Measurements from ENCODE around the gene ZNF502. TPM values are rescaled to one million over a fixed set of nuclear protein-coding genes. Genes with fewer than 3 reads are reported as not detected.

The ZNF502 gene
- total and polyA plus RNA-seq, 2 of the 13 experiments (the other 11 are each of a cell fraction or from before 2014, with no cell fraction given), result not detected

DNA sequence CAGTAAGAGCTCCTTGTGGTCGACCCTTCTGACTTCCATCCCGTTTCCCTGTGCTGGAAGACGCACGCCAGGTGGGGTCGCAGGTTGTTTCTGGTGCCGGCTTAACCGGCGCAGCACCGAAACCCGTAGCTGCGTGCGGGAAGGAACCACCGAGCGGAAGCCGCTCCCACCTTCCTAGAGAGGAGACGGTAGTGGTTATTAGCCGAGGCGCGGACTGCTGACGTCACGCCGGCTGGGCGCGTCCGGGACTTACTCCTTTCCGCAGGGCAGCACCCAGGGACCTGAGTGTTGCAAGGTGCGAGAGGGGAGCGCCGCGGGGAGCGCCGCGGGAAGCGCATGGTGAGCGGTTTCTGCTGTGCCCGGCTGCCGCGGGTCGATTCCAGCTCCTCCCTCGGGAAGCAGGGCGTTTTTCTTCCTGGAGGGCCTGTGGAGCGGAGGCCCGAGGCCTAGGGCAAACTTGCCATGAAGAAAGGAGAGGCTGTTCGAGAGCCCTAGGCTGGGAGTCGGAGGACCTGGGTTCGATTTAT, 17.0 kb downstream of the ZNF502 start, which contains the start of gene ZNF501 (continued):
- TF ChIP-seq ZMYM2 (CRISPR knock-in tag; IDR thresholded peaks at IDR 0.05) (0 out of 2 replicates have a peak, but pooled peaks have one; percentile 52), SNAPC2 (CRISPR knock-in tag; IDR thresholded peaks at IDR 0.05) (peak; percentile 54; the same call in 1 of the 2 replicates), THAP11 (CRISPR knock-in tag; IDR thresholded peaks at IDR 0.05) (peak; percentile 93), ETV6 (CRISPR knock-in tag; conservative IDR thresholded peaks at IDR 0.05) (peak; percentile 71; the same call in 1 of the 2 replicates), AGO2 (optimal IDR thresholded peaks at IDR 0.05; ENCODE audit: low read depth, low read length) (peak; percentile 26), ZNF546 (CRISPR knock-in tag; conservative IDR thresholded peaks at IDR 0.05) (peak; percentile 76; the same call in 1 of the 2 replicates), BRCA1 (CRISPR knock-in tag; IDR thresholded peaks at IDR 0.05) (peak; percentile 89), ZNF572 (CRISPR knock-in tag; IDR thresholded peaks at IDR 0.05) (peak; percentile 61; the same call in 1 of the 2 replicates), IRX3 (CRISPR knock-in tag; IDR thresholded peaks at IDR 0.05; ENCODE audit: borderline replicate concordance, low read depth) (peak; percentile 65; the same call in 1 of the 2 replicates), CBX5 (CRISPR knock-in tag; IDR thresholded peaks at IDR 0.05; ENCODE audit: borderline replicate concordance) (peak; percentile 98), MAFK (conservative IDR thresholded peaks at IDR 0.05 in 1 of 2, IDR thresholded peaks at IDR 0.05 in 1 of 2; ENCODE audit: low read length in 2 of 2) (no peak), ZBTB20 (CRISPR knock-in tag; IDR thresholded peaks at IDR 0.05; ENCODE audit: borderline replicate concordance, low read depth) (peak; percentile 77; the same call in 1 of the 2 replicates)
- TF ChIP-seq, protein P1, sequence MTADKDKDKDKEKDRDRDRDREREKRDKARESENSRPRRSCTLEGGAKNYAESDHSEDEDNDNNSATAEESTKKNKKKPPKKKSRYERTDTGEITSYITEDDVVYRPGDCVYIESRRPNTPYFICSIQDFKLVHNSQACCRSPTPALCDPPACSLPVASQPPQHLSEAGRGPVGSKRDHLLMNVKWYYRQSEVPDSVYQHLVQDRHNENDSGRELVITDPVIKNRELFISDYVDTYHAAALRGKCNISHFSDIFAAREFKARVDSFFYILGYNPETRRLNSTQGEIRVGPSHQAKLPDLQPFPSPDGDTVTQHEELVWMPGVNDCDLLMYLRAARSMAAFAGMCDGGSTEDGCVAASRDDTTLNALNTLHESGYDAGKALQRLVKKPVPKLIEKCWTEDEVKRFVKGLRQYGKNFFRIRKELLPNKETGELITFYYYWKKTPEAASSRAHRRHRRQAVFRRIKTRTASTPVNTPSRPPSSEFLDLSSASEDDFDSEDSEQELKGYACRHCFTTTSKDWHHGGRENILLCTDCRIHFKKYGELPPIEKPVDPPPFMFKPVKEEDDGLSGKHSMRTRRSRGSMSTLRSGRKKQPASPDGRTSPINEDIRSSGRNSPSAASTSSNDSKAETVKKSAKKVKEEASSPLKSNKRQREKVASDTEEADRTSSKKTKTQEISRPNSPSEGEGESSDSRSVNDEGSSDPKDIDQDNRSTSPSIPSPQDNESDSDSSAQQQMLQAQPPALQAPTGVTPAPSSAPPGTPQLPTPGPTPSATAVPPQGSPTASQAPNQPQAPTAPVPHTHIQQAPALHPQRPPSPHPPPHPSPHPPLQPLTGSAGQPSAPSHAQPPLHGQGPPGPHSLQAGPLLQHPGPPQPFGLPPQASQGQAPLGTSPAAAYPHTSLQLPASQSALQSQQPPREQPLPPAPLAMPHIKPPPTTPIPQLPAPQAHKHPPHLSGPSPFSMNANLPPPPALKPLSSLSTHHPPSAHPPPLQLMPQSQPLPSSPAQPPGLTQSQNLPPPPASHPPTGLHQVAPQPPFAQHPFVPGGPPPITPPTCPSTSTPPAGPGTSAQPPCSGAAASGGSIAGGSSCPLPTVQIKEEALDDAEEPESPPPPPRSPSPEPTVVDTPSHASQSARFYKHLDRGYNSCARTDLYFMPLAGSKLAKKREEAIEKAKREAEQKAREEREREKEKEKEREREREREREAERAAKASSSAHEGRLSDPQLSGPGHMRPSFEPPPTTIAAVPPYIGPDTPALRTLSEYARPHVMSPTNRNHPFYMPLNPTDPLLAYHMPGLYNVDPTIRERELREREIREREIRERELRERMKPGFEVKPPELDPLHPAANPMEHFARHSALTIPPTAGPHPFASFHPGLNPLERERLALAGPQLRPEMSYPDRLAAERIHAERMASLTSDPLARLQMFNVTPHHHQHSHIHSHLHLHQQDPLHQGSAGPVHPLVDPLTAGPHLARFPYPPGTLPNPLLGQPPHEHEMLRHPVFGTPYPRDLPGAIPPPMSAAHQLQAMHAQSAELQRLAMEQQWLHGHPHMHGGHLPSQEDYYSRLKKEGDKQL (CRISPR knock-in tag; IDR thresholded peaks at IDR 0.05; ENCODE audit: low read depth), result no peak; the same call in 1 of the 2 replicates
- TF ChIP-seq, protein P2, sequence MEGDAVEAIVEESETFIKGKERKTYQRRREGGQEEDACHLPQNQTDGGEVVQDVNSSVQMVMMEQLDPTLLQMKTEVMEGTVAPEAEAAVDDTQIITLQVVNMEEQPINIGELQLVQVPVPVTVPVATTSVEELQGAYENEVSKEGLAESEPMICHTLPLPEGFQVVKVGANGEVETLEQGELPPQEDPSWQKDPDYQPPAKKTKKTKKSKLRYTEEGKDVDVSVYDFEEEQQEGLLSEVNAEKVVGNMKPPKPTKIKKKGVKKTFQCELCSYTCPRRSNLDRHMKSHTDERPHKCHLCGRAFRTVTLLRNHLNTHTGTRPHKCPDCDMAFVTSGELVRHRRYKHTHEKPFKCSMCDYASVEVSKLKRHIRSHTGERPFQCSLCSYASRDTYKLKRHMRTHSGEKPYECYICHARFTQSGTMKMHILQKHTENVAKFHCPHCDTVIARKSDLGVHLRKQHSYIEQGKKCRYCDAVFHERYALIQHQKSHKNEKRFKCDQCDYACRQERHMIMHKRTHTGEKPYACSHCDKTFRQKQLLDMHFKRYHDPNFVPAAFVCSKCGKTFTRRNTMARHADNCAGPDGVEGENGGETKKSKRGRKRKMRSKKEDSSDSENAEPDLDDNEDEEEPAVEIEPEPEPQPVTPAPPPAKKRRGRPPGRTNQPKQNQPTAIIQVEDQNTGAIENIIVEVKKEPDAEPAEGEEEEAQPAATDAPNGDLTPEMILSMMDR (CRISPR knock-in tag; IDR thresholded peaks at IDR 0.05), result peak; percentile 14; the same call in 1 of the 2 replicates
- TF ChIP-seq, protein P3, sequence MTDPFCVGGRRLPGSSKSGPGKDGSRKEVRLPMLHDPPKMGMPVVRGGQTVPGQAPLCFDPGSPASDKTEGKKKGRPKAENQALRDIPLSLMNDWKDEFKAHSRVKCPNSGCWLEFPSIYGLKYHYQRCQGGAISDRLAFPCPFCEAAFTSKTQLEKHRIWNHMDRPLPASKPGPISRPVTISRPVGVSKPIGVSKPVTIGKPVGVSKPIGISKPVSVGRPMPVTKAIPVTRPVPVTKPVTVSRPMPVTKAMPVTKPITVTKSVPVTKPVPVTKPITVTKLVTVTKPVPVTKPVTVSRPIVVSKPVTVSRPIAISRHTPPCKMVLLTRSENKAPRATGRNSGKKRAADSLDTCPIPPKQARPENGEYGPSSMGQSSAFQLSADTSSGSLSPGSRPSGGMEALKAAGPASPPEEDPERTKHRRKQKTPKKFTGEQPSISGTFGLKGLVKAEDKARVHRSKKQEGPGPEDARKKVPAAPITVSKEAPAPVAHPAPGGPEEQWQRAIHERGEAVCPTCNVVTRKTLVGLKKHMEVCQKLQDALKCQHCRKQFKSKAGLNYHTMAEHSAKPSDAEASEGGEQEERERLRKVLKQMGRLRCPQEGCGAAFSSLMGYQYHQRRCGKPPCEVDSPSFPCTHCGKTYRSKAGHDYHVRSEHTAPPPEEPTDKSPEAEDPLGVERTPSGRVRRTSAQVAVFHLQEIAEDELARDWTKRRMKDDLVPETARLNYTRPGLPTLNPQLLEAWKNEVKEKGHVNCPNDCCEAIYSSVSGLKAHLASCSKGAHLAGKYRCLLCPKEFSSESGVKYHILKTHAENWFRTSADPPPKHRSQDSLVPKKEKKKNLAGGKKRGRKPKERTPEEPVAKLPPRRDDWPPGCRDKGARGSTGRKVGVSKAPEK (CRISPR knock-in tag; IDR thresholded peaks at IDR 0.05; ENCODE audit: borderline replicate concordance), result 0 out of 2 replicates have a peak, but pooled peaks have one; percentile 74
- TF ChIP-seq, protein P4, sequence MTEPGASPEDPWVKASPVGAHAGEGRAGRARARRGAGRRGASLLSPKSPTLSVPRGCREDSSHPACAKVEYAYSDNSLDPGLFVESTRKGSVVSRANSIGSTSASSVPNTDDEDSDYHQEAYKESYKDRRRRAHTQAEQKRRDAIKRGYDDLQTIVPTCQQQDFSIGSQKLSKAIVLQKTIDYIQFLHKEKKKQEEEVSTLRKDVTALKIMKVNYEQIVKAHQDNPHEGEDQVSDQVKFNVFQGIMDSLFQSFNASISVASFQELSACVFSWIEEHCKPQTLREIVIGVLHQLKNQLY (CRISPR knock-in tag; IDR thresholded peaks at IDR 0.05), result peak; percentile 55; the same call in 1 of the 2 replicates
- TF ChIP-seq, protein P5, sequence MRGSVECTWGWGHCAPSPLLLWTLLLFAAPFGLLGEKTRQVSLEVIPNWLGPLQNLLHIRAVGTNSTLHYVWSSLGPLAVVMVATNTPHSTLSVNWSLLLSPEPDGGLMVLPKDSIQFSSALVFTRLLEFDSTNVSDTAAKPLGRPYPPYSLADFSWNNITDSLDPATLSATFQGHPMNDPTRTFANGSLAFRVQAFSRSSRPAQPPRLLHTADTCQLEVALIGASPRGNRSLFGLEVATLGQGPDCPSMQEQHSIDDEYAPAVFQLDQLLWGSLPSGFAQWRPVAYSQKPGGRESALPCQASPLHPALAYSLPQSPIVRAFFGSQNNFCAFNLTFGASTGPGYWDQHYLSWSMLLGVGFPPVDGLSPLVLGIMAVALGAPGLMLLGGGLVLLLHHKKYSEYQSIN (CRISPR knock-in tag; IDR thresholded peaks at IDR 0.05; ENCODE audit: borderline replicate concordance), result no peak

Data from HepG2 (cell line).